Mucosa of descending colon (tissue), 3 donors: ENCODE results near the gene WDR82. TPM values are rescaled to one million over a fixed set of nuclear protein-coding genes. Genes with fewer than 3 reads are reported as not detected.

ENCODE experiments used
- ATAC-seq: fragments of 200-7000 bp; cut with Tn5 transposase; one replicate; pipeline ENCODE4 v1.9.1; 2020; ENCODE audit warnings: mild to moderate bottlenecking, moderate library complexity
- DNase-seq, 3 donors: peaks; one replicate each; pipeline ENCODE4 v3.0.0-alpha.2; 2020
- H3K36me3 ChIP-seq: fragments of 200-600 bp; one replicate; pipeline ENCODE4 v1.8.0; 2021; ENCODE audit warnings: low read depth, mild to moderate bottlenecking
- H3K4me1 ChIP-seq: fragments of 200-600 bp; one replicate; pipeline ENCODE4 v1.8.0; 2021; ENCODE audit warnings: low read depth, mild to moderate bottlenecking
- H3K4me3 ChIP-seq: fragments of 200-600 bp; one replicate; pipeline ENCODE4 v1.8.0; 2021; ENCODE audit warnings: mild to moderate bottlenecking
- H3K9me3 ChIP-seq: fragments of 200-600 bp; one replicate; pipeline ENCODE4 v1.8.0; 2021; ENCODE audit warnings: mild to moderate bottlenecking
- CTCF ChIP-seq: fragments of 200-600 bp; IDR thresholded peaks from one replicate; pipeline ENCODE4 v1.8.0; 2022; ENCODE audit warnings: antibody characterized with exemption, mild to moderate bottlenecking
- intact Hi-C, 2 donors: fragments of 100-400 bp; cut with DNase I in 1 of 2; cut with micrococcal nuclease in 1 of 2; formaldehyde crosslinking; loops; one replicate each; pipeline versions ENCODE4 v1.11.0 to v1.11.1; 2022; cut with DNase I, micrococcal nuclease
- total RNA-seq, 3 donors: library from RNA; stranded (reverse); fragmentation: NEBNext Ultra II Directional in 2 of 3; extraction: Animal tissue kit (Norgen Biotek cat#: 25700) in 2 of 3; gene quantifications; one replicate each; pipeline versions ENCODE4 v1.2.1 to v1.2.4, GENCODE V29; 2021 to 2023
- donor health status: DM: no; HTN: no; CAD: no; lungs with moderate emphysema.
- donor health status: DM: no; HTN: no; CAD: no.
- donor health status: DM: no; HTN: yes; CAD: no.

Gene WDR82
- total RNA-seq, 3 donors from 2014 or later: 55.8 to 83.1 (median 62.9) TPM

DNA sequence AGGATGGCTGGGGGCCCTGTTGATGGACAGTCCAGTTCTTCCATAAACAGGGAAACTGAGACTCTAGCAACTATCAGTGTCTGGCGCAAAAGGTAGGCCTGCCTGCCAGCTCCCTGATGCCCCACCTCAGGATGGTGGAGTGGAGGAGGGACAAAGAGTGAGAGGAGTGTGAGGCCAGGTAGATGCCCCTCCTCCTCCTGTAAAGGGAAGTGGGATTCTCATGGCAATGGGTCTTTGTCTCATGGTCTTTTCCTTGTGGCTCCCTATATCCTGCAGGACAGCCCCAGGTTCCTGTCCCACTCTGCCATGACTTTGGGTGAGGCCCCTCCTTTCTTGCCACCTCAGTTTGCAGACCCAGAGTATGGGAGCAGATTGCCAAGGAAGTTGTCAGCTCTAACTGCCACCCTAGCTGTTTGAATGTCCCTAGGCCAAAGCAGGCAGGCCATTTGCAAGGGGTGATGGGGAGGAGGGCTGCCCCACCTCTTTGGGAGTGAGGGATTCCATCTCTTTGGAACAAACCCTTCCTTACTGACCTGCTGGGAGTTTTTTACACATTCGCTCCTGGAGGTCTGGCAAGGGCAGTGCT is 34.8 kb upstream of the WDR82 start:
- H3K36me3 ChIP-seq: no peaks in the 10 kb centered on the region
- no peaks in the 10 kb centered on the region for H3K9me3 ChIP-seq
- ATAC-seq (no peak), DNase-seq (no peak)
- intact Hi-C loops: no loop called here
- TF ChIP-seq CTCF: no peak
- H3K4me1 ChIP-seq: peaks cover 7% of the 10 kb centered on the region
- H3K4me3 ChIP-seq: no peak overlapping the region

- no peak for ATAC-seq
- H3K9me3 ChIP-seq: no peaks in the 10 kb centered on the region
- H3K4me1 ChIP-seq: peaks cover 10% of the 10 kb centered on the region
- no peak for DNase-seq
- no peak for TF ChIP-seq CTCF
- no peaks in the 10 kb centered on the region for H3K36me3 ChIP-seq
- H3K4me3 ChIP-seq: no peak overlapping the region
- intact Hi-C loops: no loop called here
Measured at GRCh38 chr3:52311576-52312119, 33.2 kb upstream of the WDR82 start.

DNA sequence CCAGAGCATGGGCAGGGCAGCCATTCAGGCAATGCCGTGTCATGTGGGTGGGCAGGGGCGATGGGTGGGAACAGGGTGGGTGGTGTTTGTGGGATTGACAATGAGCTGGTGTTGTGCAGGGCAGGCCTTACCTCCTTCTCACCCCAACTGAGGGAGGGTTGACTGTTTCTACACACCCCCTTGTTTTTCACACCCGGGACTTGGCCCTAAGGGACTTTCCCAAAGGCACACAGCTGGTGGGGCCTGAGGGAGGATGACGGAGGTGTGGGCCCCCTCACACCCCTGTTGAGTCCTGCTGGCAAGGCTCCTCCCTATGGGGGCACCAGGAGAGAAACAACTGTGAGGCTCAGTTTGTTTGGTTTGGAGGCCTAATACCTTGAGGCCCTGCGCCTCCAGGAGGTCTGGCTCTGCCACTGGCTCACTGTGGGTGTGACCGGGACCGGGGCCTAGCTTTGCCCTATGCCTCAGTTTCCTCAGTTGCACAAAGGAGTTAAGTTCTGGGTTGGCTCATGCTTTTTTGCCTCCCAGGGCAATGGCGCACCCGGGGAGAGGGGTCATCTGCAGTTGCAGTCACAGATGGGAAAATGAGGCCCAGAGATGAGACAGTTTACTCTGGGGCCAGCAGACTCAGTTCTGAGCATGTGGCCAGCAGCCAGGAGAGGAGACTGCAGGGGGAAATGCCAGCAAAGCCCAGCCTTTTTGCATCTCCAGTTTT is 32.6 kb upstream of the WDR82 start:
- intact Hi-C loops: no loop called here
- no peak for DNase-seq
- TF ChIP-seq CTCF: no peak

DNA sequence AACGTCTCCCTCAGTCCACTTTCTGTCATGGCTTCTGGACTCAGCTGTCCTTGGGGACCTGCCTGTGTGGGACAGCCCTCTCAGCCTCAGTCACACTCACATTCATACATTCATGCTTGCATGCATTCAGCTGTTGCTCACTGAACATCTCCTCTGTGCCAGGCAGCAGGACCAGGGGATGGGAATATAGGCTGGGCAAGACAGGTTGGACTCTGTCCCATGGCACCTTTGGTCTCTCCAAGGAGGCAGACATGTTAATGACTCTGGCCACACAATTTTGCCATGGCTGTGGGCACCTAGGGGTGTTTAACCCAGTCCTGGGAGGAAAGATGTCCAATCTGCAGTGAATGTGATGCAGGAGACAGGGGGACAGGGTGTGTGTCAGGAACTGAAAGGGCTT is 29.9 kb upstream of the WDR82 start:
- intact Hi-C loops: no loop called here
- Histone ChIP-seq H3K4me1 (peaks cover 14% of the 10 kb centered on the region), H3K36me3 (no peaks in the 10 kb centered on the region), H3K4me3 (no peak overlapping the region), H3K9me3 (no peaks in the 10 kb centered on the region)
- TF ChIP-seq CTCF: no peak
- DNase-seq (no peak), ATAC-seq (peak; percentile 47)

More for the DNA sequence above, 32.6 kb upstream of the WDR82 start:
- Histone ChIP-seq H3K4me1 (peaks cover 13% of the 10 kb centered on the region), H3K4me3 (no peak overlapping the region), H3K9me3 (no peaks in the 10 kb centered on the region), H3K36me3 (no peaks in the 10 kb centered on the region)
- no peak for ATAC-seq

- intact Hi-C loops: no loop called here
- H3K9me3 ChIP-seq: no peaks in the 10 kb centered on the region
- ATAC-seq (no peak), DNase-seq (no peak)
- H3K4me1 ChIP-seq: peaks cover 14% of the 10 kb centered on the region
- TF ChIP-seq CTCF: no peak
- no peaks in the 10 kb centered on the region for H3K36me3 ChIP-seq
- H3K4me3 ChIP-seq: no peak overlapping the region
Measured at GRCh38 chr3:52306978-52307377, 28.5 kb upstream of the WDR82 start.
